HepG2 (cell line): Measurements from ENCODE around the gene CDX1. TPM values are rescaled to one million over a fixed set of nuclear protein-coding genes. Genes with fewer than 3 reads are reported as not detected.
A peak's percentile ranks its signal among the peaks of the same experiment; 100 is the strongest.

Experiments
- BHLHE40 ChIP-seq: IDR thresholded peaks from 2 replicates; pipeline ENCODE4 v1.6.1; 2011; ENCODE audit warnings: low read length, improper control_type of control experiment
- MAZ ChIP-seq, 2 experiments: sonication (generic) in 1 of 2; formaldehyde crosslinking in 1 of 2; IDR thresholded peaks; 2 replicates each; pipeline versions ENCODE4 v1.5.0 to v1.6.1; 2012 to 2020; ENCODE audit warnings: low read depth in 2 of 2, mild to moderate bottlenecking in 2 of 2, borderline replicate concordance in 1 of 2, improper control_type of control experiment in 1 of 2, low read length in 1 of 2, missing genetic modification reagents in 1 of 2, moderate library complexity in 1 of 2
- NCOA2 ChIP-seq: sonication (generic); formaldehyde crosslinking; IDR thresholded peaks from 2 replicates; pipeline ENCODE4 v1.8.0; 2022; ENCODE audit warnings: inconsistent platforms
- PHF20 ChIP-seq: sonication (generic); formaldehyde crosslinking; IDR thresholded peaks from 2 replicates; pipeline ENCODE4 v1.5.0; 2020; ENCODE audit warnings: mild to moderate bottlenecking, missing genetic modification reagents
- SAP130 ChIP-seq: IDR thresholded peaks from 2 replicates; pipeline ENCODE4 v1.6.1; 2016; ENCODE audit warnings: low read depth
- XRCC5 ChIP-seq: fragments of 200-400 bp; formaldehyde crosslinking; optimal IDR thresholded peaks from 2 replicates; pipeline ENCODE3; 2017; ENCODE audit warnings: mild to moderate bottlenecking, low read length
- ZBTB7A ChIP-seq: sonication (generic); formaldehyde crosslinking; IDR thresholded peaks from 2 replicates; pipeline ENCODE4 v1.8.0; 2022; ENCODE audit warnings: mild to moderate bottlenecking, missing genetic modification reagents
- ZNF891 ChIP-seq: sonication (generic); formaldehyde crosslinking; IDR thresholded peaks from 2 replicates; pipeline ENCODE4 v1.5.0; 2020; ENCODE audit warnings: mild to moderate bottlenecking, missing genetic modification reagents
- polyA plus RNA-seq, 8 experiments: library from polyadenylated mRNA; depleted of rRNA in 3 of 8; stranded (reverse) in 7 of 8; unstranded in 1 of 8; fragments of >200 nt; fragmentation: Illumina TruSeq in 4 of 8; extraction: Trizol in 4 of 8; gene quantifications; 2 replicates each; pipeline versions ENCODE4 v1.2.1 to v1.2.3, GENCODE V29; 2011 to 2016; ENCODE audit warnings: low read depth in 4 of 8, missing spikeins in 1 of 8, mixed read lengths in 1 of 8; ENCODE audit not compliant: insufficient read depth in 1 of 8
- total RNA-seq, 5 experiments: library from RNA; depleted of rRNA; stranded (reverse); fragments of >200 nt; fragmentation: Illumina TruSeq; extraction: Trizol; gene quantifications; 2 replicates each; pipeline ENCODE4 v1.2.3, GENCODE V29; 2016; ENCODE audit warnings: low read depth in 1 of 5
- TF ChIP-seq, protein P1 (sequence below): sonication (generic); formaldehyde crosslinking; IDR thresholded peaks from 2 replicates; pipeline ENCODE4 v1.5.0; 2020; ENCODE audit warnings: mild to moderate bottlenecking, missing genetic modification reagents, moderate library complexity
- TF ChIP-seq, protein P2 (sequence below): sonication (generic); formaldehyde crosslinking; IDR thresholded peaks from 2 replicates; pipeline ENCODE4 v1.4.0; 2020; ENCODE audit warnings: missing genetic modification reagents, borderline replicate concordance
- TF ChIP-seq, protein P3 (sequence below): sonication (generic); formaldehyde crosslinking; conservative IDR thresholded peaks from 2 replicates; pipeline ENCODE4 v1.4.0; 2020; ENCODE audit warnings: mild to moderate bottlenecking, missing genetic modification reagents, moderate library complexity
- TF ChIP-seq, protein P4 (sequence below): sonication (generic); formaldehyde crosslinking; IDR thresholded peaks from 2 replicates; pipeline ENCODE4 v1.5.1; 2020; ENCODE audit warnings: mild to moderate bottlenecking, moderate library complexity, missing genetic modification reagents
- TF ChIP-seq, protein P5 (sequence below): sonication (generic); formaldehyde crosslinking; IDR thresholded peaks from 2 replicates; pipeline ENCODE4 v1.5.1; 2020; ENCODE audit warnings: mild to moderate bottlenecking, missing genetic modification reagents, moderate library complexity

CDX1 gene
- total and polyA plus RNA-seq, 2 of the 13 experiments (the other 11 are each of a cell fraction or from before 2014, with no cell fraction given) = not detected

DNA sequence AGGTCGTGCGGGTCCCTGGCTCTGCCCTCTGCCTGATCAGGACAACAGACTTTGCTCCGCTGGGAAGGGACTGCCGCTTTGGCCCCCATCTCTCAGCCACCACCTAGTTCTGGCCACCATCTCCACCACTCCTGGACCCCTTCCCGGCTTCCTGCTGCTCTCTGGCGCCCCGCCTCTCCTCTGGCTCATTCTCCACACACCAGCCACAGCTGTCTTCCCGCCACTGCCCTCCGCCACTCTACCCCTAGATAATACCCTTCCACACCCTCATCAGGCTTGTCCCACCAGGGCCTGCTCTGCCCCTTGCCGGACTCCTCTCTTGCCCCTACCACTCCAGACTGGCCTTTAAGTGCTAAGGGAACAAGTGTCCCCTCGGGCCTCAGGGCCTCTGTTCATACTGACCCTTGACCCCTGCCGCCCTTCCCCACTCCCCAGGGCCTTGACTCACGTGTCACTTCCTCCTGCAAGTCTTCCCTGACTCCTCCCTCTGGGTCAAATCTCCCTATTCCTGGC, 3.0 kb upstream of the CDX1 start (continued):
- TF ChIP-seq, protein P1, sequence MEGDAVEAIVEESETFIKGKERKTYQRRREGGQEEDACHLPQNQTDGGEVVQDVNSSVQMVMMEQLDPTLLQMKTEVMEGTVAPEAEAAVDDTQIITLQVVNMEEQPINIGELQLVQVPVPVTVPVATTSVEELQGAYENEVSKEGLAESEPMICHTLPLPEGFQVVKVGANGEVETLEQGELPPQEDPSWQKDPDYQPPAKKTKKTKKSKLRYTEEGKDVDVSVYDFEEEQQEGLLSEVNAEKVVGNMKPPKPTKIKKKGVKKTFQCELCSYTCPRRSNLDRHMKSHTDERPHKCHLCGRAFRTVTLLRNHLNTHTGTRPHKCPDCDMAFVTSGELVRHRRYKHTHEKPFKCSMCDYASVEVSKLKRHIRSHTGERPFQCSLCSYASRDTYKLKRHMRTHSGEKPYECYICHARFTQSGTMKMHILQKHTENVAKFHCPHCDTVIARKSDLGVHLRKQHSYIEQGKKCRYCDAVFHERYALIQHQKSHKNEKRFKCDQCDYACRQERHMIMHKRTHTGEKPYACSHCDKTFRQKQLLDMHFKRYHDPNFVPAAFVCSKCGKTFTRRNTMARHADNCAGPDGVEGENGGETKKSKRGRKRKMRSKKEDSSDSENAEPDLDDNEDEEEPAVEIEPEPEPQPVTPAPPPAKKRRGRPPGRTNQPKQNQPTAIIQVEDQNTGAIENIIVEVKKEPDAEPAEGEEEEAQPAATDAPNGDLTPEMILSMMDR (CRISPR knock-in tag) = peak; percentile 72
- TF ChIP-seq, protein P2, sequence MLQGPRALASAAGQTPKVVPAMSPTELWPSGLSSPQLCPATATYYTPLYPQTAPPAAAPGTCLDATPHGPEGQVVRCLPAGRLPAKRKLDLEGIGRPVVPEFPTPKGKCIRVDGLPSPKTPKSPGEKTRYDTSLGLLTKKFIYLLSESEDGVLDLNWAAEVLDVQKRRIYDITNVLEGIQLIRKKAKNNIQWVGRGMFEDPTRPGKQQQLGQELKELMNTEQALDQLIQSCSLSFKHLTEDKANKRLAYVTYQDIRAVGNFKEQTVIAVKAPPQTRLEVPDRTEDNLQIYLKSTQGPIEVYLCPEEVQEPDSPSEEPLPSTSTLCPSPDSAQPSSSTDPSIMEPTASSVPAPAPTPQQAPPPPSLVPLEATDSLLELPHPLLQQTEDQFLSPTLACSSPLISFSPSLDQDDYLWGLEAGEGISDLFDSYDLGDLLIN (CRISPR knock-in tag) = no peak
- TF ChIP-seq BHLHE40 = peak; percentile 46; the same call in 1 of the 2 replicates
- 0 out of 2 replicates have a peak, but pooled peaks have one; percentile 24 for TF ChIP-seq SAP130
- TF ChIP-seq XRCC5 = peak; percentile 72
- TF ChIP-seq ZNF891 (CRISPR knock-in tag) = 0 out of 2 replicates have a peak, but pooled peaks have one; percentile 35
- no peak for TF ChIP-seq PHF20 (CRISPR knock-in tag)
- TF ChIP-seq, protein P3, sequence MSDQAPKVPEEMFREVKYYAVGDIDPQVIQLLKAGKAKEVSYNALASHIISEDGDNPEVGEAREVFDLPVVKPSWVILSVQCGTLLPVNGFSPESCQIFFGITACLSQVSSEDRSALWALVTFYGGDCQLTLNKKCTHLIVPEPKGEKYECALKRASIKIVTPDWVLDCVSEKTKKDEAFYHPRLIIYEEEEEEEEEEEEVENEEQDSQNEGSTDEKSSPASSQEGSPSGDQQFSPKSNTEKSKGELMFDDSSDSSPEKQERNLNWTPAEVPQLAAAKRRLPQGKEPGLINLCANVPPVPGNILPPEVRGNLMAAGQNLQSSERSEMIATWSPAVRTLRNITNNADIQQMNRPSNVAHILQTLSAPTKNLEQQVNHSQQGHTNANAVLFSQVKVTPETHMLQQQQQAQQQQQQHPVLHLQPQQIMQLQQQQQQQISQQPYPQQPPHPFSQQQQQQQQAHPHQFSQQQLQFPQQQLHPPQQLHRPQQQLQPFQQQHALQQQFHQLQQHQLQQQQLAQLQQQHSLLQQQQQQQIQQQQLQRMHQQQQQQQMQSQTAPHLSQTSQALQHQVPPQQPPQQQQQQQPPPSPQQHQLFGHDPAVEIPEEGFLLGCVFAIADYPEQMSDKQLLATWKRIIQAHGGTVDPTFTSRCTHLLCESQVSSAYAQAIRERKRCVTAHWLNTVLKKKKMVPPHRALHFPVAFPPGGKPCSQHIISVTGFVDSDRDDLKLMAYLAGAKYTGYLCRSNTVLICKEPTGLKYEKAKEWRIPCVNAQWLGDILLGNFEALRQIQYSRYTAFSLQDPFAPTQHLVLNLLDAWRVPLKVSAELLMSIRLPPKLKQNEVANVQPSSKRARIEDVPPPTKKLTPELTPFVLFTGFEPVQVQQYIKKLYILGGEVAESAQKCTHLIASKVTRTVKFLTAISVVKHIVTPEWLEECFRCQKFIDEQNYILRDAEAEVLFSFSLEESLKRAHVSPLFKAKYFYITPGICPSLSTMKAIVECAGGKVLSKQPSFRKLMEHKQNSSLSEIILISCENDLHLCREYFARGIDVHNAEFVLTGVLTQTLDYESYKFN (CRISPR knock-in tag) = peak; percentile 52
- TF ChIP-seq, protein P4, sequence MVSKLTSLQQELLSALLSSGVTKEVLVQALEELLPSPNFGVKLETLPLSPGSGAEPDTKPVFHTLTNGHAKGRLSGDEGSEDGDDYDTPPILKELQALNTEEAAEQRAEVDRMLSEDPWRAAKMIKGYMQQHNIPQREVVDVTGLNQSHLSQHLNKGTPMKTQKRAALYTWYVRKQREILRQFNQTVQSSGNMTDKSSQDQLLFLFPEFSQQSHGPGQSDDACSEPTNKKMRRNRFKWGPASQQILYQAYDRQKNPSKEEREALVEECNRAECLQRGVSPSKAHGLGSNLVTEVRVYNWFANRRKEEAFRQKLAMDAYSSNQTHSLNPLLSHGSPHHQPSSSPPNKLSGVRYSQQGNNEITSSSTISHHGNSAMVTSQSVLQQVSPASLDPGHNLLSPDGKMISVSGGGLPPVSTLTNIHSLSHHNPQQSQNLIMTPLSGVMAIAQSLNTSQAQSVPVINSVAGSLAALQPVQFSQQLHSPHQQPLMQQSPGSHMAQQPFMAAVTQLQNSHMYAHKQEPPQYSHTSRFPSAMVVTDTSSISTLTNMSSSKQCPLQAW (CRISPR knock-in tag) = 0 out of 2 replicates have a peak, but pooled peaks have one; percentile 30
- TF ChIP-seq ZBTB7A (CRISPR knock-in tag) = peak; percentile 44; the same call in 1 of the 2 replicates
- no peak for TF ChIP-seq MAZ (IDR thresholded peaks at IDR 0.05; ENCODE audit: borderline replicate concordance, low read depth, low read length)
- no peak for TF ChIP-seq MAZ (CRISPR knock-in tag; IDR thresholded peaks at IDR 0.05; ENCODE audit: low read depth)
- TF ChIP-seq, protein P5, sequence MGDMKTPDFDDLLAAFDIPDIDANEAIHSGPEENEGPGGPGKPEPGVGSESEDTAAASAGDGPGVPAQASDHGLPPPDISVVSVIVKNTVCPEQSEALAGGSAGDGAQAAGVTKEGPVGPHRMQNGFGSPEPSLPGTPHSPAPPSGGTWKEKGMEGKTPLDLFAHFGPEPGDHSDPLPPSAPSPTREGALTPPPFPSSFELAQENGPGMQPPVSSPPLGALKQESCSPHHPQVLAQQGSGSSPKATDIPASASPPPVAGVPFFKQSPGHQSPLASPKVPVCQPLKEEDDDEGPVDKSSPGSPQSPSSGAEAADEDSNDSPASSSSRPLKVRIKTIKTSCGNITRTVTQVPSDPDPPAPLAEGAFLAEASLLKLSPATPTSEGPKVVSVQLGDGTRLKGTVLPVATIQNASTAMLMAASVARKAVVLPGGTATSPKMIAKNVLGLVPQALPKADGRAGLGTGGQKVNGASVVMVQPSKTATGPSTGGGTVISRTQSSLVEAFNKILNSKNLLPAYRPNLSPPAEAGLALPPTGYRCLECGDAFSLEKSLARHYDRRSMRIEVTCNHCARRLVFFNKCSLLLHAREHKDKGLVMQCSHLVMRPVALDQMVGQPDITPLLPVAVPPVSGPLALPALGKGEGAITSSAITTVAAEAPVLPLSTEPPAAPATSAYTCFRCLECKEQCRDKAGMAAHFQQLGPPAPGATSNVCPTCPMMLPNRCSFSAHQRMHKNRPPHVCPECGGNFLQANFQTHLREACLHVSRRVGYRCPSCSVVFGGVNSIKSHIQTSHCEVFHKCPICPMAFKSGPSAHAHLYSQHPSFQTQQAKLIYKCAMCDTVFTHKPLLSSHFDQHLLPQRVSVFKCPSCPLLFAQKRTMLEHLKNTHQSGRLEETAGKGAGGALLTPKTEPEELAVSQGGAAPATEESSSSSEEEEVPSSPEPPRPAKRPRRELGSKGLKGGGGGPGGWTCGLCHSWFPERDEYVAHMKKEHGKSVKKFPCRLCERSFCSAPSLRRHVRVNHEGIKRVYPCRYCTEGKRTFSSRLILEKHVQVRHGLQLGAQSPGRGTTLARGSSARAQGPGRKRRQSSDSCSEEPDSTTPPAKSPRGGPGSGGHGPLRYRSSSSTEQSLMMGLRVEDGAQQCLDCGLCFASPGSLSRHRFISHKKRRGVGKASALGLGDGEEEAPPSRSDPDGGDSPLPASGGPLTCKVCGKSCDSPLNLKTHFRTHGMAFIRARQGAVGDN (CRISPR knock-in tag) = peak; percentile 70
- TF ChIP-seq NCOA2 (CRISPR knock-in tag) = peak; percentile 32; the same call in 1 of the 2 replicates
